ENCODE measurements around the gene SCYGR1. TPM values are rescaled to one million over a fixed set of nuclear protein-coding genes. Genes with fewer than 3 reads are reported as not detected.

The SCYGR1 gene
- total and polyA plus RNA-seq, 2 of the 13 experiments (the other 11 are each of a cell fraction or from before 2014, with no cell fraction given), result not detected

DNA sequence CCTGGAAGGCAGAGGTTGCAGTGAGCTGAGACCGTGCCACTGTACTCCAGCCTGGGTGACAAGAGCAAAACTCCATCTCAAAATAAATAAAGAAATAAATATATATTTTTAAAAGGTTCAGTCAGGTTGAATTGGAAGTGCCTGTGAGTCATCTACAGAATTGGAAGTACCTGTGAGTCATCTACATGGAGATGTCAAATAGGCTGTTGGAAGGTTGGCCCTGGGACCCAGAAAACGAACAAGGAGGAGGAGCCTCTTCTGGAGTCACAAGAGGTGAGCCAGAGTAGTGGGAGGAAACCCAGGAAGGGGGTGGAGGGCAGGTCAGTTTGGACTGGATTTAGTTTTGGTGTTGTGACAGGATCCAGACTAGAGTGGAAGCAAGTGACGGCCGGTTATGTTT lies 15.2 kb upstream of the SCYGR1 start:
- Histone ChIP-seq H3K36me3 (replicated peaks in 1 of 2; ENCODE audit: control insufficient read depth in 1 of 2, insufficient read depth in 2 of 2, low read length in 2 of 2) (no peaks in the 10 kb centered on the region), H4K20me1 (ENCODE audit: insufficient read depth, low read length) (no peaks in the 10 kb centered on the region), H3K79me2 (ENCODE audit: insufficient read depth, low read length) (no peaks in the 10 kb centered on the region), H3K9ac (ENCODE audit: insufficient read depth, low read depth, low read length) (no peak overlapping the region), H3K27ac (ENCODE audit: extremely low read length, insufficient read depth, low read length) (no peak overlapping the region), H3K4me2 (ENCODE audit: low read depth, low read length) (no peak overlapping the region), H2AFZ (ENCODE audit: low read length) (no peak overlapping the region), H3K4me3 (replicated peaks in 1 of 3; ENCODE audit: insufficient read depth in 1 of 3, low read depth in 2 of 3, low read length in 3 of 3) (no peak overlapping the region), H3K9me3 (ENCODE audit: low read length) (no peaks in the 10 kb centered on the region), H3K4me1 (ENCODE audit: insufficient read depth, low read length) (peaks cover 31% of the 10 kb centered on the region), H3K27me3 (ENCODE audit: control insufficient read depth in 1 of 2, insufficient read depth in 2 of 2, low read length in 2 of 2) (peaks cover 0 to 7% of the 10 kb centered on the region in 2 experiments; a peak in 2 of 5 replicates)
- 52% methylated on average over 4 of the region's 4 CpGs for WGBS (ENCODE audit: low lambda C conversion rate)
- TF ChIP-seq ZNF460 (CRISPR knock-in tag; IDR thresholded peaks at IDR 0.05; ENCODE audit: borderline replicate concordance), result no peak
- TF ChIP-seq ZNF644 (CRISPR knock-in tag; IDR thresholded peaks at IDR 0.05; ENCODE audit: low read depth), result no peak
- no peak for TF ChIP-seq ZNF678 (CRISPR knock-in tag; IDR thresholded peaks at IDR 0.05)
- TF ChIP-seq RFXANK (CRISPR knock-in tag; IDR thresholded peaks at IDR 0.05), result no peak
- no peak for TF ChIP-seq TEAD2 (CRISPR knock-in tag; IDR thresholded peaks at IDR 0.05)
- no peak for TF ChIP-seq GLI4 (CRISPR knock-in tag; IDR thresholded peaks at IDR 0.05; ENCODE audit: borderline replicate concordance)
- no peak for TF ChIP-seq ZBTB42 (CRISPR knock-in tag; IDR thresholded peaks at IDR 0.05)
- TF ChIP-seq ZNF343 (CRISPR knock-in tag; IDR thresholded peaks at IDR 0.05), result no peak
- TF ChIP-seq, protein P1, sequence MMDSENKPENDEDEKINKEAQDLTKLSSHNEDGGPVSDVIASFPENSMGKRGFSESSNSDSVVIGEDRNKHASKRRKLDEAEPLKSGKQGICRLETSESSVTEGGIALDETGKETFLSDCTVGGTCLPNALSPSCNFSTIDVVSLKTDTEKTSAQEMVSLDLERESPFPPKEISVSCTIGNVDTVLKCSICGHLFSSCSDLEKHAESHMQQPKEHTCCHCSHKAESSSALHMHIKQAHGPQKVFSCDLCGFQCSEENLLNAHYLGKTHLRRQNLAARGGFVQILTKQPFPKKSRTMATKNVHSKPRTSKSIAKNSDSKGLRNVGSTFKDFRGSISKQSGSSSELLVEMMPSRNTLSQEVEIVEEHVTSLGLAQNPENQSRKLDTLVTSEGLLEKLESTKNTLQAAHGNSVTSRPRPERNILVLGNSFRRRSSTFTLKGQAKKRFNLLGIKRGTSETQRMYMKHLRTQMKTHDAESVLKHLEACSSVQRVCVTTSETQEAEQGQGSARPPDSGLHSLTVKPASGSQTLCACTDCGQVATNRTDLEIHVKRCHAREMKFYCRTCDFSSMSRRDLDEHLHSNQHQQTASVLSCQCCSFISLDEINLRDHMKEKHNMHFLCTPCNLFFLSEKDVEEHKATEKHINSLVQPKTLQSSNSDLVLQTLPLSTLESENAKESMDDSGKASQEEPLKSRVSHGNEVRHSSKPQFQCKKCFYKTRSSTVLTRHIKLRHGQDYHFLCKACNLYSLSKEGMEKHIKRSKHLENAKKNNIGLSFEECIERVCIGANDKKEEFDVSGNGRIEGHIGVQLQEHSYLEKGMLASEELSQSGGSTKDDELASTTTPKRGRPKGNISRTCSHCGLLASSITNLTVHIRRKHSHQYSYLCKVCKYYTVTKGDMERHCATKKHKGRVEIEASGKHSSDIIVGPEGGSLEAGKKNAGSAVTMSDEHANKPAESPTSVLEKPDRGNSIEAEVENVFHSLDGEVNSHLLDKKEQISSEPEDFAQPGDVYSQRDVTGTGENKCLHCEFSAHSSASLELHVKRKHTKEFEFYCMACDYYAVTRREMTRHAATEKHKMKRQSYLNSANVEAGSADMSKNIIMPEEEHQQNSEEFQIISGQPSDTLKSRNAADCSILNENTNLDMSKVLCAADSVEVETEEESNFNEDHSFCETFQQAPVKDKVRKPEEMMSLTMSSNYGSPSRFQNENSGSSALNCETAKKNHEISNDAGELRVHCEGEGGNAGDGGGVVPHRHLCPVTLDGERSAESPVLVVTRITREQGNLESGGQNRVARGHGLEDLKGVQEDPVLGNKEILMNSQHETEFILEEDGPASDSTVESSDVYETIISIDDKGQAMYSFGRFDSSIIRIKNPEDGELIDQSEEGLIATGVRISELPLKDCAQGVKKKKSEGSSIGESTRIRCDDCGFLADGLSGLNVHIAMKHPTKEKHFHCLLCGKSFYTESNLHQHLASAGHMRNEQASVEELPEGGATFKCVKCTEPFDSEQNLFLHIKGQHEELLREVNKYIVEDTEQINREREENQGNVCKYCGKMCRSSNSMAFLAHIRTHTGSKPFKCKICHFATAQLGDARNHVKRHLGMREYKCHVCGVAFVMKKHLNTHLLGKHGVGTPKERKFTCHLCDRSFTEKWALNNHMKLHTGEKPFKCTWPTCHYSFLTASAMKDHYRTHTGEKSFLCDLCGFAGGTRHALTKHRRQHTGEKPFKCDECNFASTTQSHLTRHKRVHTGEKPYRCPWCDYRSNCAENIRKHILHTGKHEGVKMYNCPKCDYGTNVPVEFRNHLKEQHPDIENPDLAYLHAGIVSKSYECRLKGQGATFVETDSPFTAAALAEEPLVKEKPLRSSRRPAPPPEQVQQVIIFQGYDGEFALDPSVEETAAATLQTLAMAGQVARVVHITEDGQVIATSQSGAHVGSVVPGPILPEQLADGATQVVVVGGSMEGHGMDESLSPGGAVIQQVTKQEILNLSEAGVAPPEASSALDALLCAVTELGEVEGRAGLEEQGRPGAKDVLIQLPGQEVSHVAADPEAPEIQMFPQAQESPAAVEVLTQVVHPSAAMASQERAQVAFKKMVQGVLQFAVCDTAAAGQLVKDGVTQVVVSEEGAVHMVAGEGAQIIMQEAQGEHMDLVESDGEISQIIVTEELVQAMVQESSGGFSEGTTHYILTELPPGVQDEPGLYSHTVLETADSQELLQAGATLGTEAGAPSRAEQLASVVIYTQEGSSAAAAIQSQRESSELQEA (CRISPR knock-in tag; IDR thresholded peaks at IDR 0.05; ENCODE audit: not compliant biosample characterization), result no peak
- TF ChIP-seq, protein P2, sequence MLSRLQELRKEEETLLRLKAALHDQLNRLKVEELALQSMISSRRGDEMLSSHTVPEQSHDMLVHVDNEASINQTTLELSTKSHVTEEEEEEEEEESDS (CRISPR knock-in tag; IDR thresholded peaks at IDR 0.05; ENCODE audit: borderline replicate concordance), result no peak
- TF ChIP-seq ZNF331 (CRISPR knock-in tag; IDR thresholded peaks at IDR 0.05), result no peak
- no peak for TF ChIP-seq ZMAT3 (CRISPR knock-in tag; conservative IDR thresholded peaks at IDR 0.05)
- TF ChIP-seq, protein P3, sequence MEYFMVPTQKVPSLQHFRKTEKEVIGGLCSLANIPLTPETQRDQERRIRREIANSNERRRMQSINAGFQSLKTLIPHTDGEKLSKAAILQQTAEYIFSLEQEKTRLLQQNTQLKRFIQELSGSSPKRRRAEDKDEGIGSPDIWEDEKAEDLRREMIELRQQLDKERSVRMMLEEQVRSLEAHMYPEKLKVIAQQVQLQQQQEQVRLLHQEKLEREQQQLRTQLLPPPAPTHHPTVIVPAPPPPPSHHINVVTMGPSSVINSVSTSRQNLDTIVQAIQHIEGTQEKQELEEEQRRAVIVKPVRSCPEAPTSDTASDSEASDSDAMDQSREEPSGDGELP (IDR thresholded peaks at IDR 0.05; ENCODE audit: borderline replicate concordance, low read depth), result no peak
- no peak for TF ChIP-seq KAT8 (CRISPR knock-in tag; IDR thresholded peaks at IDR 0.05)
- no peak for DNase-seq (ENCODE audit: low spot score)
- CTCF ChIA-PET (ENCODE audit: low intra/inter-chr PET ratio, low total read pairs), result no interaction called here
- no peak for FAIRE-seq
- BruUV-seq (replicated peaks), result no TSS peak
- intact Hi-C loops (cut with micrococcal nuclease; ENCODE audit: unreplicated experiment) (no loop called here), in situ Hi-C loops (cut with HindIII; ENCODE audit: extremely low pct_ligation_motif_present, low pct_unique_long_range_greater_than_20kb) (loop anchor here (5.0 to 10.0 kb wide), 2 partner anchors 252 to 364 kb away; no protein-coding TSS in a partner anchor)
- POLR2A ChIA-PET, result no interaction called here
- no peak for ATAC-seq

Measured in HepG2 (cell line).